Activated T-cell treated with anti-CD3 and anti-CD28 coated beads for 24 hours (primary cell): ENCODE data around the gene KRT25.

Source experiments
- DNase-seq: peaks from one replicate; pipeline ENCODE4 v3.0.0-alpha.2; 2020; ENCODE audit warnings: low read depth

The KRT25 gene, protein sequence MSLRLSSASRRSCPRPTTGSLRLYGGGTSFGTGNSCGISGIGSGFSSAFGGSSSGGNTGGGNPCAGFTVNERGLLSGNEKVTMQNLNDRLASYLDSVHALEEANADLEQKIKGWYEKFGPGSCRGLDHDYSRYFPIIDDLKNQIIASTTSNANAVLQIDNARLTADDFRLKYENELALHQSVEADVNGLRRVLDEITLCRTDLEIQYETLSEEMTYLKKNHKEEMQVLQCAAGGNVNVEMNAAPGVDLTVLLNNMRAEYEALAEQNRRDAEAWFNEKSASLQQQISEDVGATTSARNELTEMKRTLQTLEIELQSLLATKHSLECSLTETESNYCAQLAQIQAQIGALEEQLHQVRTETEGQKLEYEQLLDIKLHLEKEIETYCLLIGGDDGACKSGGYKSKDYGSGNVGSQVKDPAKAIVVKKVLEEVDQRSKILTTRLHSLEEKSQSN

GRCh38 chr17:40755231-40755630, at the start of gene KRT25:
KRT25 (minus strand) TSS chr17:40755331; CDS start chr17:40755271, 60 bp downstream.
- DNase-seq: no peak

- peak; percentile 70 for DNase-seq
These were observed 48.5 kb upstream of the KRT25 start for GRCh38 chr17:40803617-40804082.

DNA sequence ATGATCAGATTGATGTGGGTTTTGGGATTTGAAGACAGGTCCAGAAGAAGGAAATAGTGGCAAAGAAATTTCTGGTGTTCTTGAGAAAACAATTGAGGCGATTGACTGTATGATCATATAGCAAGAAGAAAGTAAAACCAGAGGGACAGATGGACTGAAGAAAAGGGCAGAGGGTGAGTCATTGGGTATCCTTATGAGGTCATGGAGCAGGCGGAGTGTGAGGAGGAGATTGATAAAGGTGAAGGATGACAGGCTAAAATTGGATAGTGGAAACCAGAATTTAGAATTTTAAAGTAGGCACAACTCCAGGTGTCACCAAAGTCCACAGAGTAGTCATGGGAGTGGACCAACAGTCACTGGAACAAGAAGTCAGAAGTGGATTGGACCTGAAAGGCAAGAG, 46.0 kb upstream of the KRT25 start:
- DNase-seq: no peak

DNA sequence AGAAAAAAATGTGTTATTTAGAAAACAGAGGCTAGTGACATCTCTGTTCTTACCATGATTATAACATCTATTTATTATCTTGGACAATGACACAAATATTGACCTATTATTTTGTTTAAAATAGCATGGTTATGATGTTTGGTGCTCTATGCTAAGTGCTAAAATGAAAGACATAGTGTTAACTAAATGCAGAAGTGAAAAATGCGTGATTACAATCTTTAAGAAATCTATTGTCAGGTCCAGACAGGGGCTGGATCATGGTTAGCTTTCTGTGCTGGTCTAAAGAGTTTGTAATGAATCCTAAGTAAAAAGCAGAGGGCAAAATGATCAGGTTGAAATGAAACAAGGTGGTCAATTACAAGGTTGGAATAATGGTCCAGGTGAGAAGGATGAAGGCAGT, 45.2 kb upstream of the KRT25 start:
- no peak for DNase-seq

DNA sequence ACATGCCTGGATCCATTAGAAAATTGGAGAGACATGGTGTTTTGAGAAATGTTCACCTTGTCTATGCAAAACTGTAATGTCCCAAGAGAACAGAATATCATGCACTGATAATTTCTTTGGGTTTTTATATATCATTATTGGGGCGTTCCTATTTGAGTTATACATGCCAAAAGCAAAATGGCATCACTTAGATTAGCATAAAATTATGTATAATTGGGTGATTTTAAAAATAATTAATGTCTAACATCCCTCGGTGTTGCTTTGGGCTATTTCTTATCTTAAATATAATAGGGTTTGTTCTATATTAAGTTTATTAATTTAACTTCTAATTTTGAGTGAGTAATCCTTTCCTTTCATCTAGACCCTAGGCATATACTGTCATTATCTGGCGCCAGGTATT, 44.7 kb upstream of the KRT25 start, which contains the start of gene KRT28:
Gene KRT28 (minus strand): TSS at position 101 of the 400 bp plus-strand sequence. CDS start 66 bp downstream, at position 35.
- DNase-seq: no peak

DNA sequence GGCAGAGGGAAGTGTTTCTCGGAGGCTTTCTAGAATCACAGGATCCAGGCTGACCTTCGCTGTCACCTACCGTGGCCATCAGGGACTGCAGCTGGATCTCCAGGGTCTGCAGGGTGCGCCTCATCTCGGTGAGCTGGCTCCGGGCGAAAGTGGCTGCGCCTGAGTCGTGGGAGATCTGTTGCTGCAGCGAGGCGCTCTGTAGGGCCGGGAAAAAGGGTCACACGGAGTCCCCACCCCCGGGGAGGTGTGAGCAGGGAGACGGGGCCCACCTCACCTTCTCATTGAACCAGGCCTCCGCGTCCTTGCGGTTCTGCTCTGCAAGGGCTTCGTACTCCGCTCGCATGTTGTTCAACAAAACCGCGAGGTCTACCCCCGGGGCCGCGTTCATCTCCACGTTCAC, 41.7 kb upstream of the KRT25 start:
- no peak for DNase-seq

DNA sequence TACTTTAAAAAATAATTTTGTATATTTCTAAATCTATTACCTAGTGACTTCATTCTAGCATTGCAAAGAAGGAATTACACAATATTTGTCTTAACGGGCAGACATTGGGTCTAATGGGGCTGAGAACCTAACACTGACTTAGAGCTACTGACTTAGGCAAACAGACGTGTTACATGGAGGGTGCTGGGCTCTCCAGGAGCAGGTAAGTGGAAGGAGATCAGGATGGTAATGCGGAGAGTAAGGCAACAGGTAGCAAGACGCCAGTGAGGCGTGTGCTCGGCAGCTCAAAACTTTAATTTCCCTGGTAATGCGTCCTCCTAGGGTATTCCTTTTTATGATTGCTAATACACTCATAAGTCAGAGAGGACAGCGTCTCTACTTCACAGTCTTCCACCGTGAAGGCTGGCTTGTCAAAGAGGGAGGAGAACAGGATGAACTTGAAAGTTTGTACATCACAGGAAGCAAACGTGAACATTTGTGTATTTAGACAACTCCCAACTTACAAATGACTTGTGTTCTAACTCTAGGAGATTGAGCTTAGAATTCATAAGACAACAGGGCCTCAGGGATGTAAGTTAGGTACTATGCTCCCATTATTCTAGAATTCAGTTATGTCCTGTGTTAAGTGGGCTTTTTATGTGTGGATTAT, 40.0 kb upstream of the KRT25 start:
- no peak for DNase-seq

DNA sequence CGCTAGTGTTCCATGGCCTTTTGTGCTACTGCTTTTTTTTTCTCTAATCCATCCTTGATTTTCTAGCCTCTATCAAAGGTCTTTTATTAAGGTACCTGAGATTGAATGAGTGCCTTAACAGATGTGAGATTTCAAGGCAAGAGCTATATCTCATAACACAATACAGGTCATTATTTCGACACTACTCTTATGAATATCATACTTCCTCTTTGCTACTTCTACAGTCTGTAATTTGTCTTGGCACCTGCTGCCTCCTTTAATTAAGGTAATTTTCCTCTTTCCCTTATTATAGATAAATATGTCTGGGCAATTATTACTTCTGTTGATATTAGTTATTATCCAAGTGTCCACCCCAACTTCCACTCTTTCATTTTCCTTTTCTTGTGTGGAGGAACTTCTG, 39.3 kb upstream of the KRT25 start:
- no peak for DNase-seq

DNA sequence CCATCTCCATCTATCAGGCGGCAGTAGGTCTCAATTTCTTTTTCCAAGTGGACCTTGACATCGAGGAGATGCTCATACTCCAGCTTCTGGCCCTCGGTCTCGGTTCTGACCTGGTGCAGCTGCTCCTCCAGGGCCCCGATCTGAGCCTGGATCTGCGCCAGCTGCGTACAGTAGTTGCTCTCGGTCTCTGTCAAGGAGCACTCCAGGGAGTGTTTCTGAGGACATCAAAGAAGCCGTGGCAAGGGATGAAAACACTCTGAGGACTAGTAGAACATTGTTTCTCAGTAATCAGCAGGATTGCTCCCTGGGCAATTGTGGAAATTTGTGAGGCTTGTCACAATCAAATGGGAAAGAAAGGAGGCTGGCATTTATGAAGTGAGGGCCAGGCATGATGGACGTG, 38.7 kb upstream of the KRT25 start:
- no peak for DNase-seq

- DNase-seq: no peak
These were observed 36.8 kb upstream of the KRT25 start for GRCh38 chr17:40791787-40792436.

DNA sequence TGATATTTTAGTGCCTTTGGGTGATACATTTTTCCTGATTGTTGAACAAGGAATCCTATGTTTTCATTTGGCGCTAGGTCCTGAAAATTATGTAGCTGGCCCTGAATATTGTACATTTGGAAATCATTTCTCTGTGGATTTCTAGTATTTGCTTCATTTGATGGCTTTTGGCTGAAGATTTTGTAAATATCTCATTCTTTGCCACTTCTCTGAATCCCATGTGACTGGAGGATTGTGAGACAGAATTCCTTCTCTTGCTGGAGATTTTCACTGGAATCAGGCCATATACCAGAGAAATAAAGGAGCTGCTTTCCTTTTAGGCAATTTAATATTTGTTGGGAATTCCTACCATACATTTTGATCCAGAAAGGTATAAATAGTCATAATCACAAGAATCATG, 36.0 kb upstream of the KRT25 start:
- no peak for DNase-seq

DNA sequence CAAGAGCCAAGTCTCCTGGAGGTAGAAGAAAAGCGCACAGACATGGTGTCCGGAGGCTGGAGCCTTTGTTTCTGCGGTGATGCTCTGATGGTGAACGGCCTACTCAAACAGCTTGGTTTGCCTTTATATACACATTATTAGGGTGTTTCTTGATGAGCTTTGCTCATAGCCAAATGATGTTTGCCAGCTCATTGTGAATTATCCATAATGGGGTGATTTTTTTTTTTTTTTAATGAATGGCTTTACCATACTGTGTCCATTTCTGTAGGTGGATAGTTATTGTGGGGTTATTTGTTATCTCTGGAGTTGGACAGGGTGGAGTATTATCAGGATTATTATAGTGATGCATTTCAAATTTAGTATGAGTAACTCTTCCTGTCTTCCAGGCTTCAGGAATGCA, 27.3 kb upstream of the KRT25 start, which contains the start of gene KRT27:
Gene KRT27 (minus strand): TSS at position 101 of the 400 bp plus-strand sequence. CDS start 57 bp downstream, at position 44.
- no peak for DNase-seq

DNA sequence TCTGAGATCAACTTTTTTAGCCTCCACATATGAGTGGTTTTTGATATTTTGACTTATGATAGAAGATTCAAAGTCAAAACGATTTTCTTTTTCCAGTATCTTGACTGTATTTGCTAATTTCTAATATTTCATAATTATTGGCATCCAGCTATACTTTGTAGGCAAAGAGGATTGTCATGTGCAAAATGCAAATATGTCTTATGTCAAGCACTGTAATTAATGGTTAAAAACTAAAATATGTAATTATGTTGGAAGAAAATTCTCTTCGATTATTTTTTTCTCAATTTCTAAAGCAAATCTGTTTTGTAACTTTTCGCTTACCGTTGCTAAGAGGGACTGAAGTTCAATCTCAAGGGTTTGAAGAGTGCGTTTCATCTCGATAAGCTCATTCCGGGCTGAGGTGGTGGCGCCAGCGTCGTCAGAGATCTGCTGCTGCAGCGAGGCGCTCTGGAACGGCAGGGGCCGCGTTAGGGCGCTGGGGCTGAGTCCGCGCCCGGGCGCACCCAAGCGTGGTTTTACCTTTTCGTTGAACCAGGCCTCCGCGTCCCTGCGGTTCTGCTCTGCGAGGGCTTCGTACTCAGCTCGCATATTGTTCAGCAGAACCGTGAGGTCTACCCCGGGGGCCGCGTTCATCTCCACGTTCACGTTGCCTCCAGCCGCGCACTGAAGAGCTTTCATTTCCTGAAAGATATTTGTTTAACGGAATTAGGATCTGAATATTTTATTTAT, 24.2 kb upstream of the KRT25 start:
- DNase-seq: no peak

DNA sequence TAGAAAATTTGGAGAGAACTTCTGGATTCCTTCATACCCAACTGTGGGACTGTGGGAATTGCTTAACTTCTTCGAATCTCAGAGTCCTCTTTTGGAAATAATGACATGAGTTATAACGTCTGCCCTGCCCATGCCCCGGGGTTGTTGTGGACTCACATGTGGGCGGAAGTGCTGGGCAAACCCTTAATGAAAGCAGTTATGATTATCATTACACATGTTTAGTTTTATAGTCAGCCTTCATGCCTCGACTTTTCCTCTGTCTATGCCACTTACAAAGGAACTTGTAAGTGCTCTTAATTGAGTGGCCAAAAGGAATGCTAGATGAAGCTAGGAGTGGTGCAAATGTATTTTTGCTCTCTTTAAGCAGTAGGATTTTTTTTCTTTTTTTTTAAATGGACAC, 23.3 kb upstream of the KRT25 start:
- DNase-seq: no peak

GRCh38 chr17:40777971-40778370, 22.8 kb upstream of the KRT25 start:
- no peak for DNase-seq

DNA sequence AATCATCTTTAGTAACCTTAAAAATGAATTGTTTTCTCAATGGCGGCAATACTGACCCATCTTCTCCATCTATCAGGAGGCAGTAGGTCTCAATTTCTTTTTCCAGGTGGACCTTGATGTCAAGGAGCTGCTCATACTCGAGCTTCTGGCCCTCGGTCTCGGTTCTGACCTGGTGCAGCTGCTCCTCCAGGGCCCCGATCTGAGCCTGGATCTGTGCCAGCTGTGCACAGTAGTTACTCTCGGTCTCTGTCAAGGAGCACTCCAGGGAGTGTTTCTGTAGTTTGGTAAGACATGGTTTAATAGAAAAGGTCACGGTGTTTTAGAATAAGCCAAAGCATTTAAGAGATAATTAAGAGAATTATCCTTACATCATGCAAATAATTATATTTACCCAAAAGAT, 22.3 kb upstream of the KRT25 start:
- no peak for DNase-seq

DNA sequence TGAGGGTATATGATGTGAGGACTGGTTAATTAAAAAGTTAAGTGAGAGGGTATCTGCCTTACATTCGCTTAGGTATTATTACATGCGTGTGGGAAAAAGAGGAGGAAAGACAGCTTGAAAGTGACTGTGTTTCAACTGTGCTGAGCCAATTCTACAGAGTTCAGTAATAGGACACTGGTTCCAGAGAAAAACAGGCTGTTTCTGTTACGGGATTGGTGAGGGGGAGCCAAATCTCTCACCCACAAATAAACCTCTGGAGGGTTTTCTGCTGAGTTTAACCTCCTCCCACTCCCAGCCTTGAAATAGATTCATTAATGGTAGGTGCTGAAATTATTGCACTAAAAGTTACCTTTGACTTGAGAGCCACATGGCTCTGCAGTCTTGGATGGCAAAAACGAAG, 20.8 kb upstream of the KRT25 start:
- DNase-seq: no peak

DNA sequence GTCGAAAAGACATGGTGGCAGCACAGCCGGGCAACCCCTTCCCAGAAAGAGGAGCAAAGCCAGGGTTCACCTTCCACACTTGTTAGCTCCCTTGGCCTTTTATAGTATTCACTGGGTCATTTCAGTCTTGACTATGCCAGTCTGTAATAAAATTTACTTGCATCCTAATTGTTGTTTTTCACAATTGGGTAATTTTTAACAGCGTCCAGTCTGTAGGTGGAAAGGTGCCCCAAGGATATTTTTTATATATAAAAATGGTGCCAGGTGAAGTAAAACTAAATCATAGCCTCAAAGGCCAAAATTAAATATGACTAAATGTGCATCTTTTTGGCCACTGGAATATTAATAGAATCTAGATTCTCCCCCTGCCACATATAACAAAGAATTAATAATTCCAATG, 17.0 kb upstream of the KRT25 start, which contains the start of gene KRT26:
Gene KRT26 (minus strand): TSS at position 101 of the 400 bp plus-strand sequence. CDS start 88 bp downstream, at position 13.
- no peak for DNase-seq

DNA sequence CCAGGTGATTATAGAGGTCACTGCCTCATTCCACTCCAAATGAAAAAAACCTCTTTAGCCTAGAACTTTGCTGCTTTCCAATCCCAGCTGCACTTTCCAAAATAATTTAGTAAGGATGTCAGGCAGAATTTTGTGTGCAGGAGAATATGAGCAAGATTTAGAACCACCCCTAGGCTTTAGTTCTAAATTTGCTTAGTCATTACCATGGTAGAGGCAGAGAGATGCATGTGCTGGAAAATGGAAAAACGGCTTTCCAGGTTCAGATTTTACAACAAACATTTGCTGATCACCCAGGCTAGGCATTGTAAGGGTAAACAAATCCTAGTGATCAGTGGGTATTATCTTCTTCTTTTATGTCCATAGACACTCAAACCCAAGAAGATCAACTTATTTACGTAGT, 10.5 kb upstream of the KRT25 start:
- no peak for DNase-seq

DNA sequence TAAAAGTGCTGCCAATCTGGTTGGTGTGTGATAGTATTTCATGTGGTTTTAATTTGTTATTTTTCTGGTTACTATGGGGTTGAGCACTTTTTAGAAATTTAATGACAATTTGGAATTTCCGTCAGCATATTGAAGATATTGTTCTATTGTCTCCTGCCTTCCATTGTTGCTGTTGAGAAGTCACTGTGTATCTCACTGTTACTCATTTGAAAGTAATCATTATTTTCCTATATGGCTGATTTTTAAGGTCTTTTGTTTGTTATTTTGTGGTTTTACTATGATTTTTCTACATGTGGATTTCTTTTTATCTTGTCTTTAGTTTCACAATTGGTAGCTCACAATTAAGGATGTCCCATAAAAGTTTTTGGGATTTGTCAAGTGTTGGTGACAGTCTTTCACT, 8.6 kb upstream of the KRT25 start:
- no peak for DNase-seq

DNA sequence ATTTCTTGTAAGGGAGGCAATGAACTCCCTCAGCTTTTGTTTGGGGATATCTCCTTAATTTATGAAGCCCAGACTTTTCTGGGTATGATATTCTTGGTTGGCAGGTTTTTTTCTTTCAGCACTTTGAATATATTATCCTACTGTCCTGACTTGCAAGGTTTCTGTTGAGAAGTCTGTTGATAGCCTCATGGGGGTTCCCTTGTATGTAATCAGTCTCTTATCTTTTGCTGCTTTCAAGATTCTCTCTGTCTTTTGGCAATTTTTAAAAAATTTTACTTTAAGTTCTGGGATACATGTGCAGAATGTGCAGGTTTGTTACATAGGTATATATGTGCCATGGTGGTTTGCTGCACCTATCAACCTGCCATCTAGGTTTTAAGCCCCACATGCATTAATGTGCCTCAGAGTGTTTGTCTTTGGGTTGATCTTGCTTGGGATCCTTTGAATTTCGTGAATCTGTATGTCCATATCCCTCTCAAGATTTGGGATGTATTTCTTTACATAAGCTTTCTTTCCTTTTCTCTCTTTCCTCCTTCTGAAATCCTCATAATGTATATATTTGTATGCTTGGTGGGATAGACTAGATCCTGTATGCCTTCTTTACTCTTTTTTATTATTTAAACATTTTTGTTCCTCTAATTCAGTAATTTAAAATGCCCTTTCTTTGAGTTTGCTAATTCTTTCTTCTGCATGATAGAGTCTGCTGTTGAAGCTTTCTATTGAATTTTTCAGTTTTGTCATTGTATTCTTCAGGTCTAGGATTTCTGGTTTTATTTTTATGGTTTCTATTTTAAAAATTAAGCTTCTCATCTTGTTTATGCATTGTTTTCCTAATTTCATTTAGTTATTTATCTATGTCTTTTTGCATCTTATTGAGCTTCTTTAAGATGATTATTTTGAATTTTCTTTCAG, 5.2 kb upstream of the KRT25 start:
- DNase-seq: no peak
